BJ (cell line): ENCODE measurements around the gene LYG2. TPM values are rescaled to one million over a fixed set of nuclear protein-coding genes. Genes with fewer than 3 reads are reported as not detected.
A peak's percentile ranks its signal among the peaks of the same experiment; 100 is the strongest.
"Not testable (repeated sequence)": the region's sequence is repeated elsewhere in the genome, so short reads cannot be mapped to it uniquely, and the experiment has no call there.

Source experiments
- CTCF ChIA-PET: fragments of 350-600 bp; formaldehyde crosslinking; extraction: SDS; loops from one replicate; lab custom pipeline; 2021; ENCODE audit warnings: antibody characterized with exemption, inconsistent platforms; lab: Yijun Ruan, JAX
- POLR2A ChIA-PET: fragments of 300-600 bp; sonication (Branson Sonifier 250); formaldehyde crosslinking; extraction: SDS; loops from one replicate; lab custom pipeline; 2021; ENCODE audit warnings: antibody characterized with exemption; lab: Charles Lee
- DNase-seq: peaks from one replicate; pipeline ENCODE4 v3.0.0-alpha.2; 2011; ENCODE audit warnings: low read depth
- H3K27me3 ChIP-seq: 2 replicates; pipeline ENCODE4 v1.6.0; 2011; ENCODE audit warnings: low read length; ENCODE audit not compliant: control insufficient read depth, insufficient read depth
- H3K36me3 ChIP-seq: 2 replicates; pipeline ENCODE4 v1.5.1; 2011; ENCODE audit warnings: low read length; ENCODE audit not compliant: control insufficient read depth, insufficient read depth
- H3K4me3 ChIP-seq: 2 replicates; pipeline ENCODE4 v1.5.1; 2011; ENCODE audit warnings: low read depth, mild to moderate bottlenecking, control low read depth, low read length
- CTCF ChIP-seq: IDR thresholded peaks from 2 replicates; pipeline ENCODE4 v1.5.1; 2011; ENCODE audit warnings: low read depth, mild to moderate bottlenecking, control low read depth, inconsistent platforms, low read length, moderate library complexity; ENCODE audit not compliant: insufficient read depth
- polyA plus RNA-seq: library from polyadenylated mRNA; depleted of rRNA; stranded (reverse); fragments of >200 nt; gene quantifications from 2 replicates; pipeline ENCODE4 v1.2.3, GENCODE V29; 2011

LYG2 gene
- polyA plus RNA-seq, 1 experiment = not detected

DNA sequence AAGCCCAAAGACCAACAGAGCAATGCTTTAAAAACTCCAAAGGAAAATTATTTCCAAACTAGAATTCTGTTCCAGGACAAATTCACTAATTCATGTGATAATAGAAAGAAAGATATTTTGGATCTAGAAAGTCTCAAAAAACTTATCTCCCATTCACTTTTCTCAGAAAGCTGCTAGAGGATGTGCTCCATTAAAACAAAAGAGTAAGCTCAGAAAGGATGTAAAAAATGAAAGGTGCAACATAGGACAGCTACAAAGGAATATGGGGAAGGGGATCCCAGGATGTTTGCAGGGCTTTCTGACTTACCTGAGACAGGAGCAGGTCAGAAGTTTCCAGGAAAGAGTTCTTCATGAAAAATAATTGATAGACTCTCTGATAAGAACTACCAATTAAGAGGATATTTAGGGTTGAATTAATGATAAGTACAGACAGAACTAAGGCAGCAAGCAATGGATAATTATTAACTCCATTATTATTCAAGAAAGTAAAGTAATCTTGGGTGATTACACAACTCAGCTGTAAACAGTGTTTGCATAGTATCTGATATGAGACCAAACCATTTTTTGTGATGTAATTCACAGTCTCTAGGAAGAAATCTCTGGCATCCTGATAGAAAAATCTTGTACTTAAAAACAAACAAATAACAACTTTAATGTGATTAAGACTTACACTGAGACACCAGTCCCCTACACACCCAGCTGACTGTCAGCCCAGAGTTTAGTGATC is 24.7 kb upstream of the LYG2 start:
- H3K4me3 ChIP-seq = no peak overlapping the region
- TF ChIP-seq CTCF = no peak
- no peaks in the 10 kb centered on the region for H3K36me3 ChIP-seq
- POLR2A ChIA-PET = no interaction called here
- H3K27me3 ChIP-seq = no peaks in the 10 kb centered on the region
- no peak for DNase-seq
- CTCF ChIA-PET = no interaction called here

DNA sequence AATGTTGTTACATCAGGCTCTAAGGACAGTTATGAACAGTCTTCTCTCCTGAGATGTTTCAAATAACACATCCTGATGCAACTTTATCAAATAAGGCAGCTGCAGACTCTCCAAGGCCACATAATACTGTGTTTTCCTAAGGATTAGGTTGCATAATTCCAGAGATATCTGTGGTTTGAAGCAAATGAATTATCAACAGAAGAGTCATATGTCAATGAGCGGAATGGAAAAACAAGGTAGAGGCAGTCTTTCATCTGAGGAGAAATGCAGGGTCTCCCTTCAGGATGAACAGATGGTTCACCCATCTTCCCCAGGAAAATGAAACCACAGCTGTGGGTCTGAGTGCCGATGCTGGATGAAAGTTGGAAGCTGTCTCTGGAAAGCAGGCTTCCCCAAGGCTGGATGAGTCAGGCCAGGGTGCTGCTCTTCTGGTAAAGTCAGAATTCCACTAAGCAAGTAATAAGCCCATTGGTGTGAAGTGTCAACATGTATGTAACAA is 23.4 kb upstream of the LYG2 start:
- Histone ChIP-seq H3K4me3 (0 out of 2 replicates have a peak overlapping the region, but pooled peaks have one; percentile 14), H3K36me3 (no peaks in the 10 kb centered on the region), H3K27me3 (no peaks in the 10 kb centered on the region)
- CTCF ChIA-PET = interaction anchor here (1.5 kb wide), 1 partner anchor 18 kb away, joined by 3 read pairs; no protein-coding TSS in a partner anchor
- TF ChIP-seq CTCF = no peak
- POLR2A ChIA-PET = no interaction called here
- DNase-seq = peak; percentile 51

DNA sequence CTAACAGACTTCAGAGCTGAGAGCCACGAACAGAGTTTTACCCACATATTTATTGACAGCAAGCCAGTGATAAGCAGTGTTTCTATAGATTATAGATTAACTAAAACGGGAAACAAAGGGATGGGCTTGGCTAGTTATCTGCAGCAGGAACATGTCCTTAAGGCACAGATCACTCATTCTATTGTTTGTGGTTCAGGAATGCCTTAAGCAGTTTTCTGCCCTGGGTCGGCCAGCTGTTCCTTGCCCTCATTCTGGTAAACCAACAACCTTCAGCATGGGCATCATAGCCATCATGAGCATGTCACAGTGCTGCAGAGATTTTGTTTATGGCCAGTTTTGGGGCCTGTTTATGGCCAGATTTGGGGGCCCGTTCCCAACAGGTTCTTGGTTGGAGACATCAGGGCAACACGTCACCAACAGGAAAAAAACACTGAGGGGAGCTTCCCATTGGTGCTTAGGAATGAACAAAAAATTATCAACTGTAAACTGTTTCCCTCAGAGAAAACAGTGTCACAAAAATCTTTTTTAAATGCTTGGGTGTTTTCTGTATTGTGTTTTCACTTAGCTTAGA is 22.8 kb upstream of the LYG2 start:
- H3K27me3 ChIP-seq, POLR2A ChIA-PET, DNase-seq, H3K4me3 ChIP-seq, H3K36me3 ChIP-seq: not testable (repeated sequence)
- CTCF ChIA-PET = interaction anchor here (1.5 kb wide), 1 partner anchor 19 kb away, joined by 3 read pairs; no protein-coding TSS in a partner anchor

DNA sequence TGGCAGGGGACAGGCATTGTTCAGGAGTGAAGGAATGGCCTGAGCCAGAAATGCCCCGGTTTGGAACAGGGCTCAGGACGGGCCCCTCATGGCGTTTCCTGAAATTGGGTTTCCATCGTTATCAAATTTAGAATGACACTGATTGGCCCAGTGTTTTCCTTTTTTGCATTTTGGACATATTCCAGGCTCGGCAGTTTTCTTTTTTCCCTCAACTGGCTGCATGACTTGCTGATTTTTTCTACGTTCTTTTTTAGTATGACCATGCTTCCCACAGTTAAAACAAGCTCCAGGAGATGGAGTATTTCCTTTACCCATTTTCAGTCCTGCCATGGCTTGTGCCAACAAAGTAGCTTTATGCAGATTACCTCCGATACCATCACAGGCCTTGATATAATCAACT is 20.4 kb upstream of the LYG2 start:
- Histone ChIP-seq H3K27me3 (no peaks in the 10 kb centered on the region), H3K4me3 (no peak overlapping the region), H3K36me3 (no peaks in the 10 kb centered on the region)
- POLR2A ChIA-PET = no interaction called here
- CTCF ChIA-PET = no interaction called here
- DNase-seq = no peak
- no peak for TF ChIP-seq CTCF

DNA sequence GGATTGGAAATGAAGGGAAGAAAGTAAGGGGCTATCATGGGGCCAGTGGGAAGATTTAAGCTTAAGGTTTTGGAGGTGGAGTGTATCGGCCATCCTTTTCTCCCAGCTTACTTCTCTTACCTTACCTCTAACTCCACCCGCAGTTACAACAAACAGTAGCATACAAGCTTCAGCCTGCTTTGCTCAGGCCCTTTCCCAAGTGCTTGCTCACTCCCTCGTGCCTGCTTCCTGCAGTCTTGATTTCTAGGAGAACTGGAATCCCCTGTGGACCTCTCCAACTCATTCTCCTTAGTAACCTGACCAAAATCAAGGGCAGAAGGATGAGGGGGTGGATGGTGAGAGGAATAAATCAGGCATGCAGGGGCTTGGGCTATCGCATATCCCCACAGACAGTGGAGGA is 5.8 kb upstream of the LYG2 start:
- Histone ChIP-seq H3K4me3 (no peak overlapping the region), H3K36me3 (no peaks in the 10 kb centered on the region), H3K27me3 (no peaks in the 10 kb centered on the region)
- ChIA-PET CTCF (interaction anchor here (2.3 kb wide), 1 partner anchor 17 kb away, joined by 5 read pairs; no protein-coding TSS in a partner anchor), POLR2A (no interaction called here)
- no peak for DNase-seq
- TF ChIP-seq CTCF = no peak
